Glutamatergic neuron (in vitro differentiated cells): ENCODE measurements around the gene AEN. TPM values are rescaled to one million over a fixed set of nuclear protein-coding genes. Genes with fewer than 3 reads are reported as not detected.

Experiments
- microRNA-seq: library from miRNA; unstranded; fragments of <30 nt; microRNA quantifications from one replicate; pipeline ENCODE4, GENCODE V29; 2020; ENCODE audit not compliant: unreplicated experiment
- total RNA-seq: library from RNA; stranded (reverse); fragmentation: NEBNext Ultra II Directional; extraction: Animal tissue kit (Norgen Biotek cat#: 25700); gene quantifications from one replicate; pipeline ENCODE4 v1.2.1, GENCODE V29; 2021; ENCODE audit not compliant: unreplicated experiment

Gene AEN
- total RNA-seq, 1 donor from 2014 or later: 15.4 TPM

Small RNA genes within 50 kb of the gene (microRNA-seq; reads per million reads assigned to microRNA genes)
- gene MIR1179: 2.3 reads per million, percentile 16 among the genes with 10 or more reads in this experiment
- not detected for gene MIR3529
- not detected for gene MIR7-2

Other genes starting within 250 kb of the AEN start
- 19.3 TPM for gene MRPL46, start 154.0 kb upstream of the AEN start, total RNA-seq
- 58.9 TPM for gene MRPS11, start 153.6 kb upstream of the AEN start, total RNA-seq
- gene DET1, start 74.7 kb upstream of the AEN start, total RNA-seq: 8.8 TPM
- gene ISG20, start 17.7 kb downstream of the AEN start, total RNA-seq: 1.1 TPM
- gene ACAN, start 182.1 kb downstream of the AEN start, total RNA-seq: 0.05 TPM